ENCODE data around the gene DSC1.
"Not testable (repeated sequence)": the region's sequence is repeated elsewhere in the genome, so short reads cannot be mapped to it uniquely, and the experiment has no call there.

DSC1 gene

DNA sequence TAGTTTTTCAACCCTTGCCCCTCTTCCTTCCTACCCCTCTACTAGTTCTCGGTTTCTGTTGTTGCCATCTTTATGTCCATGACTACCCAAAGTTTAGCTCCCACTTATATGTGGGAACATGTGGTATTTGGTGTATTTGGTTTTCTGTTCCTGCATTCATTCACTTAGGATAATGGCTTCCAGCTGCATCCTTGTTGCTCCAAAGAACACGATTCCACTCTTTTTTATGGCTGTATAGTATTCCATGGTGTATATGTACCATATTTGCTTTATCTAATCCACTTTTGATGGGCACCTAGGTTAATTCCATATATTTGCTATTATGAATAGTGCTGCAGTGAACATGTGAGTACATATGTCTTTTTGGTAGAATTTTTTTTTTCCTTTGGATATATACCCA, 20.6 kb upstream of the DSC1 start:
- POLR2A ChIA-PET (ENCODE audit: low non-redundant PET), result no interaction called here
- TF ChIP-seq CTCF (conservative IDR thresholded peaks at IDR 0.05; ENCODE audit: low read depth), result no peak

DNA sequence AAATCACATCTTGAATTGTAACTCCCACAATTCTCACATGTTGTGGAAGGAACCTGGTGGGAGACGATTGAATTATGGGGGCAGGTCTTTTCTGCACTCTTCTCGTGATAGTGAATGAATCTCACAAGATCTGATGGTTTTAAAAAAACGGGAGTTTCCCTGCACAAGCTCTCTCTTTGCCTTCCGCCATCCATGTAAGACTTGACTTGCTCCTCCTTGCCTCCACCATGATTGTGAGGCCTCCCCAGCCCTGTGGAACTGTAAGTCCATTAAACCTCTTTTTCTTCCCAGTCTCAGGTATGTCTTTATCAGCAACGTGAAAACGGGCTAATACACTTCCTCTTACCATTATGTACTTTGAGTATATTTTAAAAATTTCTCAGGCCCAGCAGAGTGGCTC, 14.7 kb upstream of the DSC1 start:
- CTCF ChIA-PET; H3K27ac ChIP-seq; DNase-seq (ENCODE audit: low spot score); POLR2A ChIA-PET (ENCODE audit: low non-redundant PET): not testable (repeated sequence)

More for the DNA sequence above, 20.6 kb upstream of the DSC1 start:
- no peak overlapping the region for H3K27ac ChIP-seq
- no peak for DNase-seq (ENCODE audit: low spot score)
- CTCF ChIA-PET, result interaction anchor here (0.6 kb wide), 1 partner anchor 724 kb away, joined by 3 read pairs; no protein-coding TSS in a partner anchor

GRCh38 chr18:31176531-31176930, 13.9 kb upstream of the DSC1 start:
- ChIA-PET CTCF (no interaction called here), POLR2A (ENCODE audit: low non-redundant PET) (no interaction called here)
- no peak for TF ChIP-seq CTCF (conservative IDR thresholded peaks at IDR 0.05; ENCODE audit: low read depth)
- H3K27ac ChIP-seq, result no peak overlapping the region
- no peak for DNase-seq (ENCODE audit: low spot score)

GRCh38 chr18:31171144-31171839, 8.6 kb upstream of the DSC1 start:
- no peak for DNase-seq (ENCODE audit: low spot score)
- CTCF ChIA-PET, result no interaction called here
- TF ChIP-seq CTCF (conservative IDR thresholded peaks at IDR 0.05; ENCODE audit: low read depth), result no peak
- no peak overlapping the region for H3K27ac ChIP-seq
- POLR2A ChIA-PET (ENCODE audit: low non-redundant PET), result no interaction called here

- H3K27ac ChIP-seq, result no peak overlapping the region
- CTCF ChIA-PET, result no interaction called here
- no peak for TF ChIP-seq CTCF (conservative IDR thresholded peaks at IDR 0.05; ENCODE audit: low read depth)
- POLR2A ChIA-PET (ENCODE audit: low non-redundant PET), result no interaction called here
- no peak for DNase-seq (ENCODE audit: low spot score)
Observed at GRCh38 chr18:31170335-31170734, 7.7 kb upstream of the DSC1 start.

GRCh38 chr18:31162419-31162793, 250 bp downstream of the DSC1 start:
- CTCF ChIA-PET, result interaction anchor here (0.7 kb wide), 1 partner anchor 78 kb away, joined by 4 read pairs; no protein-coding TSS in a partner anchor
- POLR2A ChIA-PET (ENCODE audit: low non-redundant PET), result no interaction called here
- H3K27ac ChIP-seq, result peak overlapping the region; percentile 71
- no peak for TF ChIP-seq CTCF (conservative IDR thresholded peaks at IDR 0.05; ENCODE audit: low read depth)
- no peak for DNase-seq (ENCODE audit: low spot score)

GRCh38 chr18:31161757-31162418, 768 bp downstream of the DSC1 start:
- DNase-seq (ENCODE audit: low spot score), result no peak
- ChIA-PET CTCF (interaction anchor here (0.7 kb wide), 1 partner anchor 79 kb away, joined by 4 read pairs; no protein-coding TSS in a partner anchor), POLR2A (ENCODE audit: low non-redundant PET) (no interaction called here)
- peak overlapping the region; percentile 71 for H3K27ac ChIP-seq
- no peak for TF ChIP-seq CTCF (conservative IDR thresholded peaks at IDR 0.05; ENCODE audit: low read depth)
